GM12878 (cell line): ENCODE results near the gene ATG10. TPM values are rescaled to one million over a fixed set of nuclear protein-coding genes. Genes with fewer than 3 reads are reported as not detected.

Source experiments
- ATAC-seq: fragments of 200-7000 bp; cut with Tn5 transposase; 3 replicates; pipeline ENCODE4 v1.9.1; 2020; ENCODE audit warnings: mild to moderate bottlenecking, moderate library complexity
- BruUV-seq: library from RNA; stranded (reverse); fragments of 400-500 nt; replicated peaks from 2 replicates; lab custom pipeline; 2021; lab: Mats Ljungman, UMichigan
- CTCF ChIA-PET: fragments of 300-600 bp; sonication (Branson Sonifier 250); formaldehyde crosslinking; extraction: SDS; loops from one replicate; lab custom pipeline; 2021; ENCODE audit warnings: inconsistent platforms; lab: Yijun Ruan, JAX
- POLR2A ChIA-PET: fragments of 350-600 bp; formaldehyde crosslinking; extraction: SDS; loops from one replicate; lab custom pipeline; 2021; ENCODE audit warnings: inconsistent platforms; lab: Charles Lee
- RAD21 ChIA-PET: fragments of 300-600 bp; sonication (Branson Sonifier 250); formaldehyde crosslinking; loops from one replicate; lab custom pipeline; 2023; ENCODE audit warnings: antibody characterized with exemption; ENCODE audit not compliant: unreplicated experiment; lab: Charles Lee
- SMC1A ChIA-PET: fragments of 300-600 bp; sonication (Branson Sonifier 250); formaldehyde crosslinking; loops from one replicate; lab custom pipeline; 2023; ENCODE audit not compliant: unreplicated experiment, uncharacterized antibody; lab: Charles Lee
- DNase-seq: peaks from one replicate; pipeline ENCODE4 v3.0.0-alpha.2; 2011; ENCODE audit warnings: low read depth, low spot score
- FAIRE-seq: peaks from 3 replicates; lab custom pipeline; 2011; peaks lifted over from hg19 to GRCh38; lab: Jason Lieb, UNC
- H2AFZ ChIP-seq: 2 replicates; pipeline ENCODE4 v1.6.0; 2011; ENCODE audit warnings: low read depth, low read length, control low read depth; ENCODE audit not compliant: control insufficient read depth
- H3K27ac ChIP-seq: 2 replicates; pipeline ENCODE4 v1.5.1; 2011; ENCODE audit warnings: control low read depth; ENCODE audit not compliant: control insufficient read depth, insufficient read depth
- H3K27me3 ChIP-seq, 2 experiments: replicated peaks in 1 of 2; 2 replicates each; pipeline versions ENCODE4 v1.6.0 to v1.6.1; 2011; ENCODE audit warnings: low read length in 1 of 2; ENCODE audit not compliant: control insufficient read depth in 2 of 2, insufficient read depth in 2 of 2
- H3K36me3 ChIP-seq, 2 experiments: 2 replicates each; pipeline ENCODE4 v1.5.1; 2011; ENCODE audit warnings: low read length in 1 of 2; ENCODE audit not compliant: control insufficient read depth in 2 of 2, insufficient read depth in 2 of 2
- H3K4me1 ChIP-seq: 2 replicates; pipeline ENCODE4 v1.6.1; 2011; ENCODE audit warnings: mild to moderate bottlenecking, low read length, moderate library complexity, mixed read lengths; ENCODE audit not compliant: control insufficient read depth, insufficient read depth
- H3K4me2 ChIP-seq: 2 replicates; pipeline ENCODE4 v1.6.0; 2011; ENCODE audit warnings: control low read depth; ENCODE audit not compliant: control insufficient read depth, insufficient read depth
- H3K4me3 ChIP-seq: fragments of 200-600 bp; sonication (generic); 2 replicates; pipeline ENCODE4 v1.5.1; 2016
- H3K79me2 ChIP-seq: 2 replicates; pipeline ENCODE4 v1.6.0; 2011; ENCODE audit warnings: low read length; ENCODE audit not compliant: control insufficient read depth, insufficient read depth
- H3K9ac ChIP-seq: 2 replicates; pipeline ENCODE4 v1.8.0; 2011; ENCODE audit warnings: low read length, control low read depth, mixed read lengths; ENCODE audit not compliant: control insufficient read depth, insufficient read depth
- H3K9me3 ChIP-seq: replicated peaks from 3 replicates; pipeline ENCODE4 v1.5.1; 2011; ENCODE audit warnings: mild to moderate bottlenecking, low read length; ENCODE audit not compliant: control insufficient read depth, insufficient read depth
- H4K20me1 ChIP-seq: 2 replicates; pipeline ENCODE4 v1.6.0; 2011; ENCODE audit not compliant: control insufficient read depth, insufficient read depth
- EED ChIP-seq: sonication (generic); IDR thresholded peaks from 2 replicates; pipeline ENCODE4 v1.6.1; 2016; ENCODE audit warnings: antibody characterized with exemption, low read depth
- IKZF2 ChIP-seq, 2 experiments: fragments of 450-650 bp; IDR thresholded peaks; 2 replicates each; pipeline ENCODE4 v1.6.1; 2017; ENCODE audit warnings: mild to moderate bottlenecking in 2 of 2, moderate library complexity in 2 of 2
- MTA3 ChIP-seq: IDR thresholded peaks from 2 replicates; pipeline ENCODE4 v1.6.1; 2012; ENCODE audit warnings: low read length, inconsistent platforms, borderline replicate concordance
- NFYB ChIP-seq: IDR thresholded peaks from 2 replicates; pipeline ENCODE4 v1.6.1; 2011; ENCODE audit warnings: low read depth, mild to moderate bottlenecking, low read length, improper control_type of control experiment, moderate library complexity; ENCODE audit not compliant: insufficient read depth
- ZNF274 ChIP-seq: IDR thresholded peaks from one replicate; pipeline ENCODE4 v1.8.0; 2011; ENCODE audit not compliant: insufficient read length, insufficient read depth
- ZSCAN29 ChIP-seq: fragments of 450-650 bp; IDR thresholded peaks from 2 replicates; pipeline ENCODE4 v1.6.1; 2017; ENCODE audit warnings: mild to moderate bottlenecking, moderate library complexity
- WGBS: methylation state at CpG from one replicate; pipeline ENCODE4 v1.1.6; 2016; ENCODE audit warnings: low lambda C conversion rate; ENCODE audit not compliant: insufficient replicate concordance, insufficient coverage; ENCODE audit errors: missing lambda C conversion rate; 5-methylcytosine and 5-hydroxymethylcytosine counted together
- in situ Hi-C: fragments of 300-500 bp; cut with MboI; formaldehyde crosslinking; loops from 9 replicates; pipeline ENCODE4 v1.14.3; 2018; ENCODE audit warnings: mixed read lengths
- intact Hi-C: fragments of 100-400 bp; cut with micrococcal nuclease; formaldehyde crosslinking; loops from one replicate; pipeline ENCODE4 v1.14.2; 2022; ENCODE audit not compliant: unreplicated experiment
- polyA plus RNA-seq, 11 experiments: library from polyadenylated mRNA; depleted of rRNA in 4 of 11; unstranded in 6 of 11; stranded (reverse) in 5 of 11; fragments of >200 nt; fragmentation: Nextera tagmentation in 4 of 11; fragmentation: Illumina TruSeq in 1 of 11; extraction: Ambion mirVana in 4 of 11; extraction: Trizol in 1 of 11; gene quantifications; 1 replicate in 1 of 11; 2 replicates in 10 of 11; pipeline versions ENCODE4 v1.2.1 to v1.2.3, GENCODE V29; 2011 to 2016; ENCODE audit warnings: inconsistent platforms in 2 of 11, missing spikeins in 2 of 11, low read depth in 1 of 11
- total RNA-seq, 4 experiments: library from RNA; depleted of rRNA in 3 of 4; stranded (reverse); fragments of >200 nt in 3 of 4; fragmentation: Illumina TruSeq in 1 of 4; extraction: Trizol in 1 of 4; gene quantifications; 2 replicates each; pipeline versions ENCODE4 v1.2.1 to v1.2.3, GENCODE V29; 2013 to 2021
- TF ChIP-seq, protein P1 (sequence below): fragments of 450-650 bp; IDR thresholded peaks from 2 replicates; pipeline ENCODE4 v1.6.1; 2017; ENCODE audit warnings: mild to moderate bottlenecking, moderate library complexity
- TF ChIP-seq, protein P2 (sequence below): IDR thresholded peaks from 2 replicates; pipeline ENCODE4 v1.6.1; 2012; ENCODE audit warnings: low read depth, low read length, improper control_type of control experiment
- TF ChIP-seq, protein P3 (sequence below): fragments of 450-650 bp; IDR thresholded peaks from 2 replicates; pipeline ENCODE4 v1.6.1; 2017; ENCODE audit warnings: antibody characterized with exemption, mild to moderate bottlenecking, moderate library complexity

ATG10 gene
- total and polyA plus RNA-seq, 10 of the 15 experiments (the other 5 are each of a cell fraction or from before 2014, with no cell fraction given), result 3.8 to 14.4 (median 6.5) TPM

GRCh38 chr5:82057051-82057450, 85.2 kb downstream of the ATG10 start:
- Histone ChIP-seq H4K20me1 (no peaks in the 10 kb centered on the region), H3K27me3 (no peaks in the 10 kb centered on the region), H3K4me1 (no peaks in the 10 kb centered on the region), H3K9ac (no peak overlapping the region), H3K4me2 (no peak overlapping the region), H3K4me3 (no peak overlapping the region), H3K27ac (no peak overlapping the region), H3K9me3 (no peaks in the 10 kb centered on the region), H3K79me2 (no peaks in the 10 kb centered on the region), H3K36me3 (no peaks in the 10 kb centered on the region), H2AFZ (no peak overlapping the region)
- in situ Hi-C loops, result no loop called here
- FAIRE-seq (no peak), ATAC-seq (no peak), DNase-seq (no peak)
- intact Hi-C loops, result no loop called here
- ChIA-PET POLR2A (no interaction called here), CTCF (interaction anchor here (0.8 kb wide), 1 partner anchor 85 kb away, joined by 4 read pairs; no protein-coding TSS in a partner anchor), RAD21 (no interaction called here), SMC1A (interaction anchor here (0.8 to 1.3 kb wide), 4 partner anchors 16 to 109 kb away, joined by 3 to 4 read pairs (median 4); no protein-coding TSS in a partner anchor)
- BruUV-seq, result no TSS peak
- TF ChIP-seq NFYB (peak; percentile 43; the same call in 1 of the 2 replicates), ZNF274 (no peak), ZSCAN29 (no peak), MTA3 (no peak)

- Histone ChIP-seq H3K27me3 (no peaks in the 10 kb centered on the region), H4K20me1 (no peaks in the 10 kb centered on the region), H3K4me3 (no peak overlapping the region), H3K9ac (no peak overlapping the region), H3K9me3 (no peaks in the 10 kb centered on the region), H3K27ac (no peak overlapping the region), H3K79me2 (no peaks in the 10 kb centered on the region), H3K4me2 (no peak overlapping the region), H2AFZ (no peak overlapping the region), H3K4me1 (no peaks in the 10 kb centered on the region), H3K36me3 (no peaks in the 10 kb centered on the region)
- RAD21 ChIA-PET, result no interaction called here
- FAIRE-seq, result peak; percentile 61
- intact Hi-C loops, result no loop called here
- 0% methylated on average over 1 of the region's 1 CpG for WGBS
- POLR2A ChIA-PET, result no interaction called here
- ATAC-seq, result peak; percentile 81
- DNase-seq, result no peak
- no TSS peak for BruUV-seq
- SMC1A ChIA-PET, result no interaction called here
- in situ Hi-C loops, result no loop called here
- CTCF ChIA-PET, result no interaction called here
- TF ChIP-seq IKZF2 (IDR thresholded peaks at IDR 0.05) (peak; percentile 42 to 56; a peak in 3 of 4 replicates), EED (peak; percentile 20; the same call in 1 of the 2 replicates)
- TF ChIP-seq, protein P1, sequence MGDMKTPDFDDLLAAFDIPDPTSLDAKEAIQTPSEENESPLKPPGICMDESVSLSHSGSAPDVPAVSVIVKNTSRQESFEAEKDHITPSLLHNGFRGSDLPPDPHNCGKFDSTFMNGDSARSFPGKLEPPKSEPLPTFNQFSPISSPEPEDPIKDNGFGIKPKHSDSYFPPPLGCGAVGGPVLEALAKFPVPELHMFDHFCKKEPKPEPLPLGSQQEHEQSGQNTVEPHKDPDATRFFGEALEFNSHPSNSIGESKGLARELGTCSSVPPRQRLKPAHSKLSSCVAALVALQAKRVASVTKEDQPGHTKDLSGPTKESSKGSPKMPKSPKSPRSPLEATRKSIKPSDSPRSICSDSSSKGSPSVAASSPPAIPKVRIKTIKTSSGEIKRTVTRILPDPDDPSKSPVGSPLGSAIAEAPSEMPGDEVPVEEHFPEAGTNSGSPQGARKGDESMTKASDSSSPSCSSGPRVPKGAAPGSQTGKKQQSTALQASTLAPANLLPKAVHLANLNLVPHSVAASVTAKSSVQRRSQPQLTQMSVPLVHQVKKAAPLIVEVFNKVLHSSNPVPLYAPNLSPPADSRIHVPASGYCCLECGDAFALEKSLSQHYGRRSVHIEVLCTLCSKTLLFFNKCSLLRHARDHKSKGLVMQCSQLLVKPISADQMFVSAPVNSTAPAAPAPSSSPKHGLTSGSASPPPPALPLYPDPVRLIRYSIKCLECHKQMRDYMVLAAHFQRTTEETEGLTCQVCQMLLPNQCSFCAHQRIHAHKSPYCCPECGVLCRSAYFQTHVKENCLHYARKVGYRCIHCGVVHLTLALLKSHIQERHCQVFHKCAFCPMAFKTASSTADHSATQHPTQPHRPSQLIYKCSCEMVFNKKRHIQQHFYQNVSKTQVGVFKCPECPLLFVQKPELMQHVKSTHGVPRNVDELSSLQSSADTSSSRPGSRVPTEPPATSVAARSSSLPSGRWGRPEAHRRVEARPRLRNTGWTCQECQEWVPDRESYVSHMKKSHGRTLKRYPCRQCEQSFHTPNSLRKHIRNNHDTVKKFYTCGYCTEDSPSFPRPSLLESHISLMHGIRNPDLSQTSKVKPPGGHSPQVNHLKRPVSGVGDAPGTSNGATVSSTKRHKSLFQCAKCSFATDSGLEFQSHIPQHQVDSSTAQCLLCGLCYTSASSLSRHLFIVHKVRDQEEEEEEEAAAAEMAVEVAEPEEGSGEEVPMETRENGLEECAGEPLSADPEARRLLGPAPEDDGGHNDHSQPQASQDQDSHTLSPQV, result no peak
- TF ChIP-seq, protein P2, sequence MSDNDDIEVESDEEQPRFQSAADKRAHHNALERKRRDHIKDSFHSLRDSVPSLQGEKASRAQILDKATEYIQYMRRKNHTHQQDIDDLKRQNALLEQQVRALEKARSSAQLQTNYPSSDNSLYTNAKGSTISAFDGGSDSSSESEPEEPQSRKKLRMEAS, result no peak
- TF ChIP-seq, protein P3, sequence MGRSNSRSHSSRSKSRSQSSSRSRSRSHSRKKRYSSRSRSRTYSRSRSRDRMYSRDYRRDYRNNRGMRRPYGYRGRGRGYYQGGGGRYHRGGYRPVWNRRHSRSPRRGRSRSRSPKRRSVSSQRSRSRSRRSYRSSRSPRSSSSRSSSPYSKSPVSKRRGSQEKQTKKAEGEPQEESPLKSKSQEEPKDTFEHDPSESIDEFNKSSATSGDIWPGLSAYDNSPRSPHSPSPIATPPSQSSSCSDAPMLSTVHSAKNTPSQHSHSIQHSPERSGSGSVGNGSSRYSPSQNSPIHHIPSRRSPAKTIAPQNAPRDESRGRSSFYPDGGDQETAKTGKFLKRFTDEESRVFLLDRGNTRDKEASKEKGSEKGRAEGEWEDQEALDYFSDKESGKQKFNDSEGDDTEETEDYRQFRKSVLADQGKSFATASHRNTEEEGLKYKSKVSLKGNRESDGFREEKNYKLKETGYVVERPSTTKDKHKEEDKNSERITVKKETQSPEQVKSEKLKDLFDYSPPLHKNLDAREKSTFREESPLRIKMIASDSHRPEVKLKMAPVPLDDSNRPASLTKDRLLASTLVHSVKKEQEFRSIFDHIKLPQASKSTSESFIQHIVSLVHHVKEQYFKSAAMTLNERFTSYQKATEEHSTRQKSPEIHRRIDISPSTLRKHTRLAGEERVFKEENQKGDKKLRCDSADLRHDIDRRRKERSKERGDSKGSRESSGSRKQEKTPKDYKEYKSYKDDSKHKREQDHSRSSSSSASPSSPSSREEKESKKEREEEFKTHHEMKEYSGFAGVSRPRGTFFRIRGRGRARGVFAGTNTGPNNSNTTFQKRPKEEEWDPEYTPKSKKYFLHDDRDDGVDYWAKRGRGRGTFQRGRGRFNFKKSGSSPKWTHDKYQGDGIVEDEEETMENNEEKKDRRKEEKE, result no peak
Observed at GRCh38 chr5:82058710-82059109, 86.9 kb downstream of the ATG10 start.
